Measurements from ENCODE around the gene ABCF2.

The ABCF2 gene

DNA sequence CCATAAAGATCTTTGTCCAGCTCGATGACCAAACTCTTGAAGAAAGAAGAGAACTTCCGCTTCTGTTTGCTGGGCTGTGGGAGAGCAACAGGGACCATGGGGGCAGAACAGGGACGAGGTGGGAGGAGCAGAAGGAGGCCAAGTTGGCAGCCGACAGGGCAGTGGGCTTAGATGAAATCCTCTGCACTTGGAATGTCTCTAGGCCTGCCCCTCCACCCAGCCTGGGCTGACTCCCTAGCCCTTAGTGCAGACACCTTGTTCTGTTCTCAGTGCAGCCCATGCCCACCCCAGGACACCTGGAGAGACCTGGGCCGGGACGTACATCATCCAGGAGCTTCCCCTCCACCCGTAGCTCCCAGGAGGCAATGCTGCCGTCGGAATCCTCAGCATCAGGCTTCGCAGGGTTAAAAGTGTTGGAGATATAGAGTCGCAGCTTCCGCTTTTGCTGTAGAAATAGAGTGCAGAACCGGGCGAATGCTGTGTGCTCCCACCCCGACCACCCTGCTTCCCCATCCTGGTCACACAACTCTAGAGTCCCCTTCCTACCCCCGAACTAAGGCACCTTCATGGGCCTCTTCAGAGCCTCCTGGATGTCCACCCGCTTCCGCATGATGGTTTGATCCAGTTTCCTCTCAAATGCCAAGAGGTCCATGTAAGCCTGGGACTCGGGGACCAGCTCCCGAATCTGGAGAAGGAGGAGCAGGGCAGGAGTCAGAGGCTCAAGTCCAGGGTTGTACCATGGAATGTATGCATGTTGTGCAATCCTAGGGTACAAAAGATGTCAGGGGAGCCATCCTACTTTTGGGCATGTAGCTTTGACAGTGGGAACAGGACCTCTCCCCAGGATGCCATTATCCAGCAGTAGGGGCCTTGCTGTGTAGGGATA is 15.4 kb upstream of the ABCF2 start:
- no peak for DNase-seq (ENCODE audit: low spot score)

DNA sequence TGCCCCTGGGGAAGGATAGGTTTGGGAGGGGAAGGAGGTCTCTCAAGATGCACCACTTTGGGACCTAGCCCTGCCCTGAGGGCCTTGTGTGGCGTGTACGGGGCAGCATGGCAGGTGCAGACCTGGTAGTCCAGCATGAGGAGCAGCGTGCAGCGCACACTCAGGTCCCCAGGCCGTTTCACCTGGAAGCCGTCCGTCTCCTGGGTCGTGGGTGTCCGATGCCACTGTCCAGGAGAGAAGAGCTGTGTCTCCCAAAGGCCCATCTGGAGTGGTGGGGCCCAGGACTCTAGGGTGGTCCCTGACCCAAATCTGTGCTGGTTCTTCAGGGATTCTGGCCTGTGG is 14.7 kb upstream of the ABCF2 start:
- no peak for DNase-seq (ENCODE audit: low spot score)

DNA sequence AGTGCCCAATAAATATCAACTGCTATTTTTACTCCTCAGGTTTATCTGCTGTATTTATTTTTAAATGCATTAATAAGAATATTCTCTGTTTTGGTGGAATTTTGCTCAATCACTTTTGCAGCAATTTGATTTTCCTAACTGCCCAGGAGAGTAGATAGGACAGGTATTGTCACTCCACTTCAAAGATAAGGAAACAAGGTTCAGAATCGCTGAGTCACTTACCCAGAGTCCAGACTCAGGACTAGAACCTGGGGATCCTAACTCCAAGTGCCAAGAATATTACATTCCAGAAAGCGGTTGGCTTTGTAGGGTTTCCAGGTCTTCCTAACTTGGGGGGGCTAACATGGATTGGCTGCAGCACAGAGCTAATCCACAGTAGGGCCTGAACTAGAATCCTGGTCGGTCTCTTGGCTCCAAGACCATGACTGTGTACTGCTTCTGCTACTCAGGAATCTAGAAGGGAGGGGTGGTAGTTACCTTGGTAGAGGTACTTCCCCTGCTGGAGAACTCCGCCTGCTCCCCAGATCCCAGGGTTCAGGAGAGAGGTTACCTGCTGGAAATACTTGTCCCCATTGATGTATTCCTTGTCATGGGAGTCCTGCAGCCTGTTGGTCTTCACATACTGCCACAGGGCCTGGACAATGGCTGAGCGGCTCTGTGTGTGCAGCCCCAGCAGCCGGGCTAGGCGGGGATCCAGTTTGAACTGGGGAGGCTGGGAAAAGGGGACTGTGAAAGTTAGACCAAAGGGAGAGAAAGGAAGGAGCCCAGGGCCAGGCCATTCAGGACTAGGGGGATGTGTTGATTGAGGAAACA is 14.1 kb upstream of the ABCF2 start:
- no peak for DNase-seq (ENCODE audit: low spot score)

DNA sequence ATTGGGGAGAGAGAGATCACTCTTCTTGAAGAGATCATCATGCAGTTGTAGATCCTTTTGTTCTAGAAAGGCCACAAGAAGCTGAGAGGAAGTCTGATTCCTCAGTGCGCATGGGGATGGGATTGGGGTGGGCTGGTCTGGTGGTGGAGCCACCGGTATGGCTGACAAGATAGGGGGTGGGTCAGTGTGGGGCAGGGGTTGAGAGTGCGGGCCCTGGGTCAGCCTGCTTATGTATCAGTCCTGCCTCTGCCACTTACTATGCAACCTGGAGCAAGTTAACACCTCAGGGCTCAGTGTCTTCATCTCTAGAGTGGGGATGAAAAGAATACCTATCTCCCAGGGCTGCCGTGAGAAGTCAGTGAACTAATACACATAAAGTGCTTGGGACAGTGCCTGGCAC is 13.5 kb upstream of the ABCF2 start:
- DNase-seq (ENCODE audit: low spot score): no peak

DNA sequence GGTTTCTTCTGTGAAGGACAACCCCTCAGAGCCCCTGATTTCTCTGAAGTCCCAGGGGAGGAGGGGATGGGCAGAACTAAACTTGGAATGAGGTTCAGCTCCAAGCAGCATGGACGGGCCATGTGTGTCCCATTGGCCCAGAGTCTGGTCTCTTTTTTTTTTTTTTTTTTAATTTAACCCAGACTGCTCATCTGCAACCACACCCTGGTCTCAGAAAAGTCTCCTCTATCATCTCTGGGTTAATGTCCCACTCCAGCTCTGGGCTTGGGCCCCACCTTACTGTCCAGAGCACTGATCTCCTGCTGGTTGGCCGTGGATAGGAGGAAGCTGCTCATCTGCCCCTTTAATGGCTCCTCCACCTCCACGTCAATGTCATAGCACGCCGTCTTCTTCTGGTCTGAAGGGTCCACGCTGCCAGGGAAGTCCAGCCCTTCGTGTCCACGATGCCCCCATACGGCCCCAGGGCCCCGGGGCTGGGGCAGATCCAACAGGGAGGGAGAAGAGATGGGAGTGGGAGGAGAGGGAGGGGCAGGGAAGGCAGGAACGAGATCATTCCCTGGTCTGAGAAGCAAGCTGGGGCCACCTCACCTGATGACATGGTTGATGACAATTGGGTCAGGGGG is 12.9 kb upstream of the ABCF2 start:
- no peak for DNase-seq (ENCODE audit: low spot score)

DNA sequence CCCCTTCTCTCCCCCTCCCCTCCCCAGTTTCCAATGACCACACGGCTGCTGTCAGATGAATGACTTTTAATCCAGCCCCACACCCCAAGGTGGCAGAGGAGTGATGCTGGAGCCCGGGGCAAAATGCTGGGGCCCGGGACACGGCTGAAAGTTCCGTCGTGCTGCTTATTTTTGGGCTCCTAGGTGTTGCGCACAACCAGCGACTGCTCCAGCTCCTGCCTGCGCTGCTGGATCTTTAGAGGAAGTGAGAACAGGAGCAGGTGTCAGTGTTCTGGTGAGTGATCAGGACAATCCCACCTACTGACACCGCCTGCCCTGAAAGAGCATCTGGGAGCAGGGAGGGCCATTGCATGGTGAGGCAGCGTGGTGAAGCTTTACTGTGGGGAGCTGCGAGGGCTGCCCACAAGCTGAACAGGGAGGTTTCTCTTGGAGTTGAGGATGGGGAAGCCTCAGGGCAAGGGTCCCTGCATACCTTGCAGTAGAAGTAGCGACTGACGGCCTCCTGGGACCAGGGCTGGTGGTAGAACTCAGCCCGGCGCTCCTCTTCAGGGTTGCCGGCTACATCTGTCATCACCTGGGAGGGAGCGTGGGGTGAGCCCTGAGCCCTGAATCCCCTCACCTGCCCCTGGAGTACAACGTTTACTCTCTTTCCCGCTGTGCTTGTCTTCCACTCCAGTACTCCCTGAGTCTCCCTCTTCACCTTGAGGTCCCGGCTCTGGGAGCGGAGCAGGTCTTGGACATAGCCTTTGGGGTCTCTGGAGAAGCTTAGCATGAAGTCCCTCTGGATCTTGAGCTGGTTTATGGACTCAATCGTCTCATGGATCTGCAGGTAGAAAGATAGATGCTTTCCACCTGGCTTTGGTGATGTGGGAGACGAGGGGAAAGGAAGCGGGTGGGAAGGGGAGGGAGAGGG is 12.2 kb upstream of the ABCF2 start:
- DNase-seq (ENCODE audit: low spot score): no peak

DNA sequence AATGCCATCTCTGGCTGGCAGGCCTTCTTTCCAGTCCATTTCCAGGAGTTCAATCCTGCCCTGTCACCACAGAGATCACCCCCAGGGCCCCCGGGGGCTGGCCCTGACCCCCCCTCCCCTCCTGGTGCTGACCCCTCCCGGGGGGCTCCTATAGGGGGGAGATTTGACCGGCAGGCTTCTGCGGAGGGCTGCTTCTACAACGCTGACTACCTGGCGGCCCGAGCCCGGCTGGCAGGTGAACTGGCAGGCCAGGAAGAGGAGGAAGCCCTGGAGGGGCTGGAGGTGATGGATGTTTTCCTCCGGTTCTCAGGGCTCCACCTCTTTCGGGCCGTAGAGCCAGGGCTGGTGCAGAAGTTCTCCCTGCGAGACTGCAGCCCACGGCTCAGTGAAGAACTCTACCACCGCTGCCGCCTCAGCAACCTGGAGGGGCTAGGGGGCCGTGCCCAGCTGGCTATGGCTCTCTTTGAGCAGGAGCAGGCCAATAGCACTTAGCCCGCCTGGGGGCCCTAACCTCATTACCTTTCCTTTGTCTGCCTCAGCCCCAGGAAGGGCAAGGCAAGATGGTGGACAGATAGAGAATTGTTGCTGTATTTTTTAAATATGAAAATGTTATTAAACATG is 11.3 kb upstream of the ABCF2 start:
- DNase-seq (ENCODE audit: low spot score): no peak

DNA sequence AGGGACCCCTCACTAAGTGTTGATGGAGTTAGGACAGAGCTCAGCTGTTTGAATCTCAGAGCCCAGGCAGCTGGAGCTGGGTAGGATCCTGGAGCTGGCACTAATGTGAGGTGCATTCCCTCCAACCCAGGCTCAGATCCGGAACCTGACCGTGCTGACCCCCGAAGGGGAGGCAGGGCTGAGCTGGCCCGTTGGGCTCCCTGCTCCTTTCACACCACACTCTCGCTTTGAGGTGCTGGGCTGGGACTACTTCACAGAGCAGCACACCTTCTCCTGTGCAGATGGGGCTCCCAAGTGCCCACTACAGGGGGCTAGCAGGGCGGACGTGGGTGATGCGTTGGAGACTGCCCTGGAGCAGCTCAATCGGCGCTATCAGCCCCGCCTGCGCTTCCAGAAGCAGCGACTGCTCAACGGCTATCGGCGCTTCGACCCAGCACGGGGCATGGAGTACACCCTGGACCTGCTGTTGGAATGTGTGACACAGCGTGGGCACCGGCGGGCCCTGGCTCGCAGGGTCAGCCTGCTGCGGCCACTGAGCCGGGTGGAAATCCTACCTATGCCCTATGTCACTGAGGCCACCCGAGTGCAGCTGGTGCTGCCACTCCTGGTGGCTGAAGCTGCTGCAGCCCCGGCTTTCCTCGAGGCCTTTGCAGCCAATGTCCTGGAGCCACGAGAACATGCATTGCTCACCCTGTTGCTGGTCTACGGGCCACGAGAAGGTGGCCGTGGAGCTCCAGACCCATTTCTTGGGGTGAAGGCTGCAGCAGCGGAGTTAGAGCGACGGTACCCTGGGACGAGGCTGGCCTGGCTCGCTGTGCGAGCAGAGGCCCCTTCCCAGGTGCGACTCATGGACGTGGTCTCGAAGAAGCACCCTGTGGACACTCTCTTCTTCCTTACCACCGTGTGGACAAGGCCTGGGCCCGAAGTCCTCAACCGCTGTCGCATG is 10.5 kb upstream of the ABCF2 start:
- no peak for DNase-seq (ENCODE audit: low spot score)

DNA sequence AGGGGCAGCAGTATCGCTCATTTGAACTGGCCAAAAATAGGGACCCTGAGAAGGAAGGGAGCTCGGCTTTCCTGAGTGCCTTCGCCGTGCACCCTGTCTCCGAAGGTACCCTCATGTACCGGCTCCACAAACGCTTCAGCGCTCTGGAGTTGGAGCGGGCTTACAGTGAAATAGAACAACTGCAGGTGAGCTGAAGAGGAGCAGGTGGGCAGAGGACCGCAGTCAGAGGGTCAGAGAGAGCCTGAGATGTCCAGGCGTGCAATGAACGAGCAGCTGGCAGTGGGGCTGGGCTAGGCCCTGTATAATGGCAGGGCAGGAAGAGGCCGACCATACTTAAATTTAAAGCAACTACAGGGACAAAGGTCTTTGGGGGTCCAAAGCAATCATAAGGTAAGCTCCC is 9.4 kb upstream of the ABCF2 start:
- no peak for DNase-seq (ENCODE audit: low spot score)

DNA sequence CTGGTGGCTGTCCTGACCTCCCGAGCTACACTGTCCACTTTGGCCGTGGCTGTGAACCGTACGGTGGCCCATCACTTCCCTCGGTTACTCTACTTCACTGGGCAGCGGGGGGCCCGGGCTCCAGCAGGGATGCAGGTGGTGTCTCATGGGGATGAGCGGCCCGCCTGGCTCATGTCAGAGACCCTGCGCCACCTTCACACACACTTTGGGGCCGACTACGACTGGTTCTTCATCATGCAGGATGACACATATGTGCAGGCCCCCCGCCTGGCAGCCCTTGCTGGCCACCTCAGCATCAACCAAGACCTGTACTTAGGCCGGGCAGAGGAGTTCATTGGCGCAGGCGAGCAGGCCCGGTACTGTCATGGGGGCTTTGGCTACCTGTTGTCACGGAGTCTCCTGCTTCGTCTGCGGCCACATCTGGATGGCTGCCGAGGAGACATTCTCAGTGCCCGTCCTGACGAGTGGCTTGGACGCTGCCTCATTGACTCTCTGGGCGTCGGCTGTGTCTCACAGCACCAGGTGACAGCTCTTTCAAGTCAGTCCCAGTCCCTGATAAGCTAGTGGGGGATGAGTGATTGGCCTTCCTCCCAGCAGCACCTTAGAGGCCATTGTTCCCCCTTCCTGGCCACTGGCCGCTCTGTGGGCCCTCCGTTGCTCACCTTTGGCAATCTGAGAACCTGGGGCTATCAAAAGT is 8.2 kb upstream of the ABCF2 start:
- DNase-seq (ENCODE audit: low spot score): no peak

DNA sequence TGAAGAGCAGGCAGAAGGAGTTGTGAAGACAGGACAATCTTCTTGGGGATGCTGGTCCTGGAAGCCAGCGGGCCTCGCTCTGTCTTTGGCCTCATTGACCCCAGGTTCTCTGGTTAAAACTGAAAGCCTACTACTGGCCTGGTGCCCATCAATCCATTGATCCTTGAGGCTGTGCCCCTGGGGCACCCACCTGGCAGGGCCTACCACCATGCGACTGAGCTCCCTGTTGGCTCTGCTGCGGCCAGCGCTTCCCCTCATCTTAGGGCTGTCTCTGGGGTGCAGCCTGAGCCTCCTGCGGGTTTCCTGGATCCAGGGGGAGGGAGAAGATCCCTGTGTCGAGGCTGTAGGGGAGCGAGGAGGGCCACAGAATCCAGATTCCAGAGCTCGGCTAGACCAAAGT is 6.8 kb upstream of the ABCF2 start:
- no peak for DNase-seq (ENCODE audit: low spot score)

DNA sequence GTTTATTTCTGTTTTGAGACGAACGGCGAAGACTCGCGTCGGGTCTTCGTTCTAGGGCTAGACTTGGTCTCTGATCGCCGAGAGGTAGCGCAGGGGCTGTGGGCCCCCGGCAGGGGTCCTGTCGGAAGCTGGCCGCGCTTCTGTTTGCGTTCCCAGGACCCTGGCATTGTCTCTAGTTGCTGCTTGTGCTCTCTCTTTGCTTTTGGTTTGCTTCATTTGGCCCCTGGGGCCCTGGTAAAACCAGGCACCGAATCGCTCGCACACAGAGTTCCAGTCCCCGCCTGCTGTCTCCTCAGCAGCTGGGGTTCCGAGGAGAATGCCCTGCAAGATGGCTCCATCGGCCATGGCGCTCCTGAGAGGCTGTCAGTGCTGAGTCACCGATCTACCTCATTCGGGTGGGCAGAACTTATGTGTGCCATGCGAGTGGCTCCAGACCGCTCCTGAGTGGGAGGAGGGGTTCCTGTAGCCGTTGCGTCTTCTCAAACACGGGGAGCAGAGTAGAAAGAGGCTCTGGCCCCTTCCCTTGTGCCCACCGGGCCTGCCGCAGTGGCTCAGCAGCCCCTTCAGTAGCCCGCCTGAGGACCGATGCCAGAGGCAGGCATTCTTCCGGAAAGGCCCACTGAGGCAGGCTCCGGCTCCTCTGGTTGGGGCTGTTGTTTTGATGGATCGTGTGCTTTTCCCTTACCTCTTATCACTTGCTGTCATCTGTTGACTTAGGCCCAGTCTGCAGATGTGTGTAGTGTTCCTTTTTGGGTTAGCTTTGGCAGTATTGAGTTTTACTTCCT is 6.1 kb upstream of the ABCF2 start:
- DNase-seq (ENCODE audit: low spot score): peak; percentile 95

DNA sequence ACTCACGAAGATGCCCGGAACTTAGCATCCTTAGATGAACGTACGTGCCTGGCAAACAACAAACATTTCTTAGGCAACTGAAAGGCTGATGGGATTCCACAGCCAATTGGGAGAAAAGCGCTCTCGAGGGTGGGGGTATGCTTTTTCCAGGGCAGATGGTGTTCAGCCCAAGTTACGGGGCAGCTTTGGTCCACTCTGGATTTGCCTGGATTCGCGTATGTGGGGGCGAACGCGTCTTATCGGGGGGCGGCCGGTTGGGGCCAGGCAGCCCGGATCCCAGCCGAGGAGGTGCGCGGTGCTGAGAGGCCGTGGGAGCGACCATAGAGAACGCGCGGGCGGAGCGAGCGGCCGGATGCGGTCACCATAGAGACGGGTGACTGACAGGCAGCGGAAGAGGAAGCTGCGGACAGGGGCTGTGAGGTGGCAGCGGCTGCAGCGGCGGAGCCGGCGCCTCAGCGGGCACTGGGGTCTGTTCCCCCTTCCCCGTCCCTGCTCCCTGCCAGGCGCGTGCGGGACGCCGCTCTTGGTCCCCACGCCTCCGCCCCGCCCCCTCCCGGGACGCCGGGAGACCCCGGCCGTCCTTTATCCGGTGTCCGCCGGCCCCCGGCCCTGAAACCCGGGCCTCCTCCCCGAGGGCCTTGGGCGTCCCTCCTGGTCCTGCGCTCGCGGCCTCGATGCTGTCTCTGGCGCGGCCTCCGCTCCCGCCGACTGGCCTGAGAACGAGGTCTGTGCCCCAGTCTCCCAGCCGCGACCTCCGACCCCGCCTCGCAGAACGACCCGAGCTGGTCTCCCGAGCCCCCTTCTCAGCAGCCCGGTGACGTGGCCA is 5.3 kb upstream of the ABCF2 start, which contains the start of gene CHPF2:
Gene CHPF2 (plus strand): TSS at position 393 of the 826 bp plus-strand sequence. CDS start 1,529 bp downstream, outside the sequence.
- DNase-seq (ENCODE audit: low spot score): peak; percentile 98

DNA sequence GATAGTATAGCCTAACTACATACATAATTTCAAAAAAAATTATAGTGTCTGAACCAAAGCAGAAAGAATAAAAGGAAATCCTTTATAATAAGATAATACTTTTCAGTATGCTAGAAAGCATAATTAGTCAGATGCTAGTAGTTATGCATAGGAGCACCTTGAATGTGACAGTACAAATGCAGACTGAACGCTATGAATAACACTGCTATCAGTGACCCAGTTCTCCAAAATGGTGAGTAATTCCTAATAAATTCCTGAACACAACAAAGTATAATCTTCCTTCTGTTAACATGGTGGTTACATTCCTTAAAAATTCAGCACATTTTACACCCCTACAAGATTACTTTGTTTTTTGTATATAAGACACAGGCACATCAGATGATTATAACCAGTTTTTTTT is 4.1 kb upstream of the ABCF2 start:
- DNase-seq (ENCODE audit: low spot score): no peak

DNA sequence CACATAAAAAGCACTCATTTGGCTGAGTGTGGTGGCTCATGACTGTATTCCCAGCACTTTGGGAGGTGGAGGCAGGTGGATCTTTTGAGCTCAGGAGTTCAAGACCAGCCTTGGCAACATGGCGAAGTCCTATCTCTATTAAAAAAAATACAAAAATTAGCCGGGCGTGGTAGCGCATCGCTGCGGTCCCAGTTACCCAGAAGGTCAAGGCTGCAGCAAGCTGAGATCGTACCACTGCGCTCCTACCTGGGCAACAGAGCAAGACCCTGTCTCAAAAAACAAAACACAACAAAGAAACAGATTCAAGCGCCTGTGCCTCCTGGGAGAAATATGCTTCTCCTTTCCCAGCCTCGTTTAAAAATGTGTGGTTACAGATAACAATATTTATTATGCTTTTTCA is 2.2 kb upstream of the ABCF2 start:
- DNase-seq (ENCODE audit: low spot score): no peak

DNA sequence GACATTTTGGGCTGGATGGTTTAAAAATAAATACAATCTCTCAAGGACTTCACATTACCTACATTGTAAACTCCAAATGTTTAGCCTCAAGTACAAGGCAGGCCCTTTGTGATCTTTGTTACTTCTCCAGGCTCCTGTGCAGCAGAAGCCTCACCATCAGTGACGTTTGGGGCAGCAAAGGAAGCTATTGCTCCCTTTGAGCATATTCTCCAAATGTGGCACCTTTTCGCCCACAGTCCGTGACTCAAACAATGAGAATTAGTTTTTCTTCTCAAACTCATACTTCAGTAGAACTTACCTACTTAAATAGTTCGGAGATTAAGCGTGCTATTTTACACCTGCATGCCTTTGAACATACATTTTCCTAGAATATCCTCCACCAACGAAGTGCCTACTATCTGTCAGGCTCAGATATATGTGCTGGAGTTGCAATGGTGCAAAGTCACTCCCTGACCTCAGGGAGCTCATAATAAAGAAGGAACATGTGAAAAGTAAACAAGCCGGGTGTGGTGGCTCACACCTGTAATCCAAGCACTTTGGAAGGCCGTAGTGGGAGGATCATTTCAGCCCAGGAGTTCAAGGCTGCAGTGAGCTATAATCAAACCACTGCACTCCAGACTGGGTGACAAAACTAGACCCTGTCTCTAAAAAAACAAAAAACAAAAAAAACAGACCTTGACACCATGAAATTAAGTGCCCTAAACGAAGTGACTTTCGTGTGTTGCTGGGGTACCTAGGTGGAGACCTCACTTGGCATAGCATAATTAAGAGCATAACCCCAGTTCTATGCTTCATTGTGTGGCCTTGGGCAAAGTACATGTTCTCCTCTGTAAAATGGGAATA is 1.2 kb upstream of the ABCF2 start:
- no peak for DNase-seq (ENCODE audit: low spot score)

DNA sequence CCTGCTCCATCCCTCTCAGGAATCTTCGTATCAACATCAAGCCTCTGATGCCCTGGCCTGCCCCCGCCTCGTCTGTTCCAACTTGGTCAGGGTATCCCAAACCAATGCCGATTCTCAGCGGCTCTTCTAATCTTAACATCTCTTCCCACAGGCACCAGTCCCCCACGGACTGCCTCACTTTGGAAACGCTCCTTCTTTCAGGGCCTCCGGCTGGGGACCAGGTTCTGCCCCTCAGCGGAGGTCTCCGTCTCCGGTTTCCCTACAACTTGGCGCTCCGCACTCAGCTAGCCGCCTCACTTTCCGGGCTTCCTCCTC is 488 bp downstream of the ABCF2 start:
- DNase-seq (ENCODE audit: low spot score): no peak

All from hepatic stellate cell (primary cell).